Esophagus muscularis mucosa (tissue), 4 donors: ENCODE data around the gene TMCC3. TPM values are rescaled to one million over a fixed set of nuclear protein-coding genes. Genes with fewer than 3 reads are reported as not detected.
"Not testable (repeated sequence)": the region's sequence is repeated elsewhere in the genome, so short reads cannot be mapped to it uniquely, and the experiment has no call there.

Experiments
- DNase-seq: peaks from one replicate; pipeline ENCODE4 v3.0.0-alpha.2; 2017; ENCODE audit errors: extremely low spot score
- H3K27ac ChIP-seq, 4 donors: fragments of 200-600 bp; sonication (generic); replicated peaks in 1 of 4; 1 replicate in 3 of 4; 2 replicates in 1 of 4; pipeline ENCODE4 v1.5.1; 2016 to 2019; ENCODE audit warnings: mild to moderate bottlenecking in 1 of 4
- H3K27me3 ChIP-seq, 4 donors: fragments of 200-600 bp; sonication (generic); one replicate each; pipeline versions ENCODE4 v1.5.1 to v1.6.0; 2016 to 2019
- H3K36me3 ChIP-seq, 4 donors: fragments of 200-600 bp; sonication (generic); one replicate each; pipeline ENCODE4 v1.5.1; 2016 to 2019
- H3K4me1 ChIP-seq, 4 donors: fragments of 200-600 bp; sonication (generic); one replicate each; pipeline ENCODE4 v1.5.1; 2016 to 2019
- H3K4me3 ChIP-seq, 4 donors: fragments of 200-600 bp; sonication (generic); 1 replicate in 2 of 4; 2 replicates in 2 of 4; pipeline ENCODE4 v1.5.1; 2016 to 2019; ENCODE audit warnings: mild to moderate bottlenecking in 4 of 4, moderate library complexity in 1 of 4
- H3K9me3 ChIP-seq, 4 donors: fragments of 200-600 bp; sonication (generic); 1 replicate in 3 of 4; 2 replicates in 1 of 4; pipeline ENCODE4 v1.5.1; 2016 to 2019
- EP300 ChIP-seq: sonication (generic); formaldehyde crosslinking; IDR thresholded peaks from one replicate; pipeline ENCODE4 v1.6.1; 2017; ENCODE audit warnings: antibody characterized with exemption
- POLR2A ChIP-seq: fragments of 450-650 bp; IDR thresholded peaks from one replicate; pipeline ENCODE4 v1.6.1; 2017; ENCODE audit warnings: antibody characterized with exemption, moderate library complexity, mild to moderate bottlenecking, low read depth
- POLR2AphosphoS5 ChIP-seq, 2 donors: sonication (generic); formaldehyde crosslinking; IDR thresholded peaks; one replicate each; pipeline ENCODE4 v1.6.1; 2017; ENCODE audit warnings: antibody characterized with exemption in 2 of 2
- WGBS: methylation state at CpG from one replicate; pipeline ENCODE4 v1.1.5; 2018; 5-methylcytosine and 5-hydroxymethylcytosine counted together
- intact Hi-C: fragments of 100-400 bp; cut with DNase I; formaldehyde crosslinking; loops from one replicate; pipeline ENCODE4 v1.15.1; 2023
- total RNA-seq, 4 donors: library from RNA; depleted of rRNA; stranded (reverse); fragments of >200 nt; gene quantifications; one replicate each; pipeline versions ENCODE4 v1.1.0 to v1.2.1, GENCODE V29; 2016
- TF ChIP-seq, protein P1 (sequence below), 3 experiments: fragments of 200-600 bp in 2 of 3; fragments of 450-650 bp in 1 of 3; sonication (generic) in 2 of 3; IDR thresholded peaks; one replicate each; pipeline ENCODE4 v1.5.1; 2017 to 2019; ENCODE audit warnings: antibody characterized with exemption in 3 of 3, mild to moderate bottlenecking in 2 of 3, moderate library complexity in 1 of 3

Gene TMCC3
- total RNA-seq, 4 donors from 2014 or later = 17.0 to 30.5 (median 19.5) TPM

DNA sequence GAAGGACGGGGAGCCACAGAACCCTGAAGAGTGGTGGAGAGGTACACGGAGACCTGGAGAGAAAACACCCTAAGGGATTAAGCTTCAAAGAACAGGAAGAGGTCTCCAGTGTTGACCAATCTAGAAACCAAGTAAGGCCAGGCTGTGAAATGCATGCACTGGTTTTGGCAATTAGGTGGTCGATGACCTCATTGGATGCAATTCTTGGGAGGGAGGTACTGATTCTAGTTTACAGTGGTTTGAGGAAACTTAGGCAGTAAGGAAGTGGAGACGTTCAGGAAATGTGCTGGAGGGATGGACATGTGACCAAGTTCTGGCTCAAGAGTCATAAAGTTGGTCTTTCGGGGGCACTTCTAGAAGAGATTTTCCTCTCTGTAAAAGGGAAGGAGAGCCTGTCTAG lies 99.4 kb downstream of the TMCC3 start:
- TF ChIP-seq POLR2AphosphoS5 (IDR thresholded peaks at IDR 0.05) (no peak), POLR2A (no peak), EP300 (no peak)
- TF ChIP-seq, protein P1, sequence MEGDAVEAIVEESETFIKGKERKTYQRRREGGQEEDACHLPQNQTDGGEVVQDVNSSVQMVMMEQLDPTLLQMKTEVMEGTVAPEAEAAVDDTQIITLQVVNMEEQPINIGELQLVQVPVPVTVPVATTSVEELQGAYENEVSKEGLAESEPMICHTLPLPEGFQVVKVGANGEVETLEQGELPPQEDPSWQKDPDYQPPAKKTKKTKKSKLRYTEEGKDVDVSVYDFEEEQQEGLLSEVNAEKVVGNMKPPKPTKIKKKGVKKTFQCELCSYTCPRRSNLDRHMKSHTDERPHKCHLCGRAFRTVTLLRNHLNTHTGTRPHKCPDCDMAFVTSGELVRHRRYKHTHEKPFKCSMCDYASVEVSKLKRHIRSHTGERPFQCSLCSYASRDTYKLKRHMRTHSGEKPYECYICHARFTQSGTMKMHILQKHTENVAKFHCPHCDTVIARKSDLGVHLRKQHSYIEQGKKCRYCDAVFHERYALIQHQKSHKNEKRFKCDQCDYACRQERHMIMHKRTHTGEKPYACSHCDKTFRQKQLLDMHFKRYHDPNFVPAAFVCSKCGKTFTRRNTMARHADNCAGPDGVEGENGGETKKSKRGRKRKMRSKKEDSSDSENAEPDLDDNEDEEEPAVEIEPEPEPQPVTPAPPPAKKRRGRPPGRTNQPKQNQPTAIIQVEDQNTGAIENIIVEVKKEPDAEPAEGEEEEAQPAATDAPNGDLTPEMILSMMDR (IDR thresholded peaks at IDR 0.05) = no peak
- no peaks in the 10 kb centered on the region for H3K36me3 ChIP-seq
- intact Hi-C loops = no loop called here
- H3K27ac ChIP-seq = no peak overlapping the region
- peaks cover 0 to 5% (median 0%) of the 10 kb centered on the region in 4 donors for H3K4me1 ChIP-seq
- DNase-seq = no peak
- no peaks in the 10 kb centered on the region for H3K9me3 ChIP-seq
- H3K4me3 ChIP-seq = no peak overlapping the region
- WGBS = 81% methylated on average over 5 of the region's 5 CpGs
- H3K27me3 ChIP-seq = no peaks in the 10 kb centered on the region

DNA sequence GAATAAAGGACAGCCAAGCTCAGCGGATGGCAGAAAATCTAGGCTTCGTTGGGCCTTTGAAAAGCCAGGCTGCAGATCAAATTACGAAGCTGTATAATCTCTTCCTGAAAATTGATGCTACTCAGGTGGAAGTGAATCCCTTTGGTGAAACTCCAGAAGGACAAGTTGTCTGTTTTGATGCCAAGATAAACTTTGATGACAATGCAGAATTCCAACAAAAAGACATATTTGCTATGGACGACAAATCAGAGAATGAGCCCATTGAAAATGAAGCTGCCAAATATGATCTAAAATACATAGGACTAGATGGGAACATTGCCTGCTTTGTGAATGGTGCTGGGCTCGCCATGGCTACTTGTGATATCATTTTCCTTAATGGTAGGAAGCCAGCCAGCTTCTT lies 101.5 kb downstream of the TMCC3 start:
- not testable (repeated sequence) for H3K4me1 ChIP-seq, DNase-seq, H3K27ac ChIP-seq, H3K9me3 ChIP-seq, H3K27me3 ChIP-seq, H3K4me3 ChIP-seq, H3K36me3 ChIP-seq
- intact Hi-C loops = loop anchor here (5.0 to 10.0 kb wide), 2 partner anchors 216 to 433 kb away; no protein-coding TSS in a partner anchor
- 90% methylated on average over 5 of the region's 5 CpGs for WGBS

DNA sequence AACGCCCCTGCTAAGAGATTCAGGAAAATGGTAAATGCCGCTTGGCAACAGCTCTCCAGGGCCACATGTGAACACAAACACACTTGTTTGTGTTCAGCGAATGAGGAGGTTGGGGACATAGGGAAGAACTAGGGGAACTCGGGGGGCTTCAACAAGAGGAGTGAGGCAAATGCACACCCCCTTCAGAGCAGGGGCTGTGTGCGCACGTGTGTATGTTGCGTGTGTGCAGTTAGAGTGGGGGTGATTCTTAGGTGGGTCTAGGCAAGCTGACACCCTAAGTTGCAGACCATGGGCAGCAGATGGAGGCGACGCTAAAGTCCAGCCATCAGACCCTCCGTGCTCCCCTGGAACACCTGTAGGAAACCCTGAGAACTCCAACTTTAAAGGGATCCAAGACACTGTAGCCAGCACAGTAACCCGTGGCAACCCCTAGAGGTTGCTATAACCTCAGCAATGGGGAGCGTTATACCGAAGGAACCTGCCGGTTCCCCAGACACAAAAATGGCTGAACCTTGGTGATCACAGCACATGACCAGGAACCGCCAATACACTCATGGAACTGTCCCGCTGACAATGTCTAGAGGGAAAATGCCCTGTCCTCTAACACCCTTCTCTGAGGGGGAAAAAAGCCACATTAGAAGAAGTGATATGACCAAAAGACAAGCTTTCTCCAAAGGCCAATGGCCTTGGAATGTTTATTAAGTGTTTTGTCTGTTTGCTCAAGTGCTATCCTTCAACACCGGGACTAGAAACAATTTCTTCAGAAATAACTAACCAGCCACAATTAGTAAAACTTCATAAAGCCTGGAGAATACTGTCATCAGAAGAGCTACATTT lies 104.2 kb downstream of the TMCC3 start:
- TF ChIP-seq POLR2AphosphoS5 (IDR thresholded peaks at IDR 0.05) (peak in 1 of 2 donors; percentile 27), EP300 (no peak)
- TF ChIP-seq, protein P1 (IDR thresholded peaks at IDR 0.05) = peak; percentile 80 to 84 (median 81)
- WGBS = 66% methylated on average over 14 of the region's 17 CpGs
- H3K27me3 ChIP-seq = no peaks in the 10 kb centered on the region
- H3K27ac ChIP-seq = no peak overlapping the region
- intact Hi-C loops = loop anchor here (5.0 to 10.0 kb wide), 2 partner anchors 219 to 436 kb away; no protein-coding TSS in a partner anchor
- no peak overlapping the region for H3K4me3 ChIP-seq
- H3K9me3 ChIP-seq = no peaks in the 10 kb centered on the region
- no peaks in the 10 kb centered on the region for H3K36me3 ChIP-seq
- DNase-seq = no peak
- peaks cover 0 to 5% (median 0%) of the 10 kb centered on the region in 4 donors for H3K4me1 ChIP-seq

DNA sequence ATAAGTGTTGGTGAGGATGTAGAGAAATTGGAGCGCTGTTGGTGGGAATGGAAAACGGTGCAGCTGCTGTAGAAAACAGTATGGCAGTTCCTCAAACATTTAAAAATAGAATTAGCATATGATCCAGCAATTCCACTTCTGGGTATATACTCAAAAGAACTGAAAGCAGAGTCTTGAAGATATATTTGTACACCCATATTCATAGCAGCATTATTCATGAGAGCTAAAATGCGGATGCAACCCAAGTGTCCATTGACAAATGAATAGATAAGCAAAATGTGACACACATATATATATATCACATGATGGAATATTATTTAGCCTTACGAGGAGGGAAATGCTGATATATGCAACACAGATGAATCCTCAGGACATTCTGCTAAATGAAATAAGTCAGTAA lies 106.0 kb downstream of the TMCC3 start:
- intact Hi-C loops = loop anchor here (5.0 to 10.0 kb wide), 2 partner anchors 220 to 333 kb away; no protein-coding TSS in a partner anchor
- 75% methylated on average over 4 of the region's 4 CpGs for WGBS
- no peaks in the 10 kb centered on the region for H3K9me3 ChIP-seq
- no peaks in the 10 kb centered on the region for H3K27me3 ChIP-seq
- DNase-seq = no peak
- H3K4me3 ChIP-seq = no peak overlapping the region
- TF ChIP-seq, protein P1 (IDR thresholded peaks at IDR 0.05) = no peak
- no peak for TF ChIP-seq POLR2A
- no peak for TF ChIP-seq EP300
- no peak for TF ChIP-seq POLR2AphosphoS5 (IDR thresholded peaks at IDR 0.05)
- no peak overlapping the region for H3K27ac ChIP-seq
- H3K4me1 ChIP-seq = peaks cover 0 to 5% (median 0%) of the 10 kb centered on the region in 4 donors
- H3K36me3 ChIP-seq = no peaks in the 10 kb centered on the region

DNA sequence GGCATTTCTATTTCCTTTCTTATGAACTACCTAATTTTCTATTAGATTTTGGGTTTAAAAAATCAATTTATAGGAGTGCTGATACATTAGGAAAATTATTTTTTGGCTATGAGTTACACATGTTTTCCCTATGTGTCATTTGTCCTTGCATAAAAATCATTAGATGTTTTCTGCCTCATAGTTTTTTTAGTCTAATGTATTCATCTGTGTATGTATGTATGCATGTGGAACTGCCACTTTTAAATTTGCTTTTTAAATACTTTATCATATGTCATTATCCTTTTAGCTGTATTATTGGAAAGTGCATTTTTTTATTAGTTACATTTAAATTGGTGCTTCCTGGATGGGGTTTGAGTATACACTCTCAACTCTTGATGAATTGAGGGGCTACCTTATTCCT lies 112.0 kb downstream of the TMCC3 start:
- Histone ChIP-seq H3K27me3 (no peaks in the 10 kb centered on the region), H3K4me3 (no peak overlapping the region), H3K4me1 (no peaks in the 10 kb centered on the region), H3K36me3 (no peaks in the 10 kb centered on the region), H3K27ac (no peak overlapping the region), H3K9me3 (no peaks in the 10 kb centered on the region)
- intact Hi-C loops = no loop called here
- no peak for TF ChIP-seq POLR2AphosphoS5 (IDR thresholded peaks at IDR 0.05)
- no peak for DNase-seq
